Transverse colon (tissue), 4 donors: ENCODE measurements around the gene RCCD1. TPM values are rescaled to one million over a fixed set of nuclear protein-coding genes. Genes with fewer than 3 reads are reported as not detected.

Experiments
- DNase-seq: peaks from one replicate; pipeline ENCODE4 v3.0.0-alpha.2; 2019
- H3K27ac ChIP-seq, 4 donors: fragments of 200-600 bp; sonication (generic); 2 replicates each; pipeline ENCODE4 v1.5.1; 2016 to 2018; ENCODE audit warnings: inconsistent platforms in 4 of 4
- H3K27me3 ChIP-seq: fragments of 200-600 bp; sonication (generic); 2 replicates; pipeline ENCODE4 v1.5.1; 2017; ENCODE audit warnings: inconsistent platforms
- H3K36me3 ChIP-seq, 4 donors: fragments of 200-600 bp; sonication (generic); 2 replicates each; pipeline ENCODE4 v1.5.1; 2017 to 2019; ENCODE audit warnings: inconsistent platforms in 4 of 4
- H3K4me1 ChIP-seq, 4 donors: fragments of 200-600 bp; sonication (generic); 2 replicates each; pipeline ENCODE4 v1.5.1; 2017 to 2020; ENCODE audit warnings: inconsistent platforms in 4 of 4
- H3K4me3 ChIP-seq, 4 donors: fragments of 200-600 bp; sonication (generic); 1 replicate in 1 of 4; 2 replicates in 3 of 4; pipeline versions ENCODE4 v1.5.1 to v1.6.1; 2017 to 2019; ENCODE audit warnings: inconsistent platforms in 4 of 4
- H3K9me3 ChIP-seq, 2 donors: fragments of 200-600 bp; sonication (generic); 2 replicates each; pipeline ENCODE4 v1.5.1; 2017 to 2019; ENCODE audit warnings: inconsistent platforms in 2 of 2
- CTCF ChIP-seq, 5 experiments: fragments of 200-600 bp in 3 of 5; fragments of 450-650 bp in 2 of 5; sonication (generic) in 3 of 5; IDR thresholded peaks; 1 replicate in 2 of 5; 2 replicates in 3 of 5; pipeline ENCODE4 v1.5.1; 2016 to 2017; ENCODE audit warnings: antibody characterized with exemption in 5 of 5, inconsistent platforms in 3 of 5, mild to moderate bottlenecking in 2 of 5, moderate library complexity in 1 of 5
- EP300 ChIP-seq: sonication (generic); formaldehyde crosslinking; IDR thresholded peaks from one replicate; pipeline ENCODE4 v1.6.1; 2017; ENCODE audit warnings: antibody characterized with exemption, low read depth
- POLR2A ChIP-seq: fragments of 450-650 bp; IDR thresholded peaks from one replicate; pipeline ENCODE4 v1.6.1; 2016; ENCODE audit warnings: antibody characterized with exemption, mild to moderate bottlenecking, moderate library complexity
- POLR2AphosphoS5 ChIP-seq, 3 donors: sonication (generic); formaldehyde crosslinking; IDR thresholded peaks; one replicate each; pipeline ENCODE4 v1.6.1; 2016; ENCODE audit warnings: antibody characterized with exemption in 3 of 3
- WGBS, 2 donors: methylation state at CpG; one replicate each; pipeline ENCODE4 v1.1.5; 2018; ENCODE audit warnings: low coverage in 1 of 2; 5-methylcytosine and 5-hydroxymethylcytosine counted together
- in situ Hi-C, 4 donors: fragments of 200-750 bp; cut with MboI; loops; one replicate each; pipeline versions ENCODE4 v1.15.0 to v1.15.1; 2017; ENCODE audit warnings: low sequenced_read_pairs in 3 of 4, low pct_ligation_motif_present in 1 of 4, low pct_unique_long_range_greater_than_20kb in 1 of 4
- intact Hi-C: fragments of 100-400 bp; cut with DNase I; formaldehyde crosslinking; loops from one replicate; pipeline ENCODE4 v1.15.1; 2023; ENCODE audit warnings: low total_unique reads
- total RNA-seq, 4 donors: library from RNA; depleted of rRNA; stranded (reverse); fragments of >200 nt; gene quantifications; one replicate each; pipeline ENCODE4 v1.1.0, GENCODE V29; 2016

The RCCD1 gene
- total RNA-seq, 4 donors from 2014 or later = 13.1 to 438 (median 16.2) TPM

GRCh38 chr15:90986790-90987507 is 32.3 kb downstream of the RCCD1 start:
- DNase-seq = peak; percentile 24
- Histone ChIP-seq H3K4me1 (peaks cover 0 to 11% (median 2%) of the 10 kb centered on the region in 4 donors), H3K9me3 (no peaks in the 10 kb centered on the region), H3K36me3 (no peaks in the 10 kb centered on the region), H3K27me3 (no peaks in the 10 kb centered on the region), H3K4me3 (no peak overlapping the region), H3K27ac (peak overlapping the region in 1 of 4 donors; percentile 9)
- 53 to 67% methylated on average over 10 to 11 of the region's 11 CpGs for WGBS, 2 donors
- intact Hi-C loops (no loop called here), in situ Hi-C loops (no loop called here)
- TF ChIP-seq CTCF (IDR thresholded peaks at IDR 0.05) = no peak
- no peak for TF ChIP-seq POLR2A
- TF ChIP-seq POLR2AphosphoS5 (IDR thresholded peaks at IDR 0.05) = no peak

- no peaks in the 10 kb centered on the region for H3K9me3 ChIP-seq
- in situ Hi-C loops = no loop called here
- DNase-seq = no peak
- intact Hi-C loops = no loop called here
- 60 to 64% methylated on average over 3 to 7 of the region's 7 CpGs for WGBS, 2 donors
- peak overlapping the region in 1 of 4 donors; percentile 9 for H3K27ac ChIP-seq
- H3K36me3 ChIP-seq = no peaks in the 10 kb centered on the region
- H3K4me3 ChIP-seq = no peak overlapping the region
- no peaks in the 10 kb centered on the region for H3K27me3 ChIP-seq
- TF ChIP-seq POLR2AphosphoS5 (IDR thresholded peaks at IDR 0.05) = no peak
- TF ChIP-seq POLR2A = no peak
- TF ChIP-seq EP300 = no peak
- no peak for TF ChIP-seq CTCF (IDR thresholded peaks at IDR 0.05)
- H3K4me1 ChIP-seq = peaks cover 0 to 11% (median 2%) of the 10 kb centered on the region in 4 donors
Measured at GRCh38 chr15:90987561-90988141, 33.0 kb downstream of the RCCD1 start.

- TF ChIP-seq POLR2AphosphoS5 (IDR thresholded peaks at IDR 0.05) = no peak
- TF ChIP-seq CTCF (IDR thresholded peaks at IDR 0.05) = no peak
- TF ChIP-seq EP300 = no peak
- no peak for TF ChIP-seq POLR2A
- H3K36me3 ChIP-seq = no peaks in the 10 kb centered on the region
- peak overlapping the region in 1 of 4 donors; percentile 9 for H3K27ac ChIP-seq
- intact Hi-C loops (no loop called here), in situ Hi-C loops (no loop called here)
- 33 to 55% methylated on average over 1 to 6 of the region's 6 CpGs for WGBS, 2 donors
- H3K27me3 ChIP-seq = no peaks in the 10 kb centered on the region
- no peaks in the 10 kb centered on the region for H3K9me3 ChIP-seq
- H3K4me3 ChIP-seq = no peak overlapping the region
- DNase-seq = no peak
- peaks cover 0 to 13% (median 2%) of the 10 kb centered on the region in 4 donors for H3K4me1 ChIP-seq
Measured at GRCh38 chr15:90988296-90988695, 33.6 kb downstream of the RCCD1 start.

- intact Hi-C loops (no loop called here), in situ Hi-C loops (no loop called here)
- Histone ChIP-seq H3K9me3 (no peaks in the 10 kb centered on the region), H3K36me3 (no peaks in the 10 kb centered on the region), H3K27me3 (no peaks in the 10 kb centered on the region), H3K4me1 (peaks cover 4 to 19% (median 5%) of the 10 kb centered on the region in 4 donors), H3K27ac (no peak overlapping the region), H3K4me3 (no peak overlapping the region)
- TF ChIP-seq POLR2AphosphoS5 (IDR thresholded peaks at IDR 0.05) (no peak), EP300 (no peak), POLR2A (no peak), CTCF (IDR thresholded peaks at IDR 0.05) (no peak)
- no peak for DNase-seq
- WGBS, 2 donors = 78 to 81% methylated on average over 7 of the region's 7 CpGs
Measured at GRCh38 chr15:90989040-90989768, 34.5 kb downstream of the RCCD1 start.
